Natural killer cell (primary cell): ENCODE measurements around the gene CDC42BPA. TPM values are rescaled to one million over a fixed set of nuclear protein-coding genes. Genes with fewer than 3 reads are reported as not detected.

Experiments
- ATAC-seq, 3 donors: fragments of 150-1000 bp in 2 of 3; fragments of 200-7000 bp in 1 of 3; cut with Tn5 transposase; 1 replicate in 1 of 3; 2 replicates in 2 of 3; pipeline ENCODE4 v1.10.0; 2021; ENCODE audit warnings: mild to moderate bottlenecking in 2 of 3, moderate library complexity in 2 of 3
- DNase-seq, 2 donors: peaks; one replicate each; pipeline versions ENCODE4 v3.0.0 to v3.0.0-alpha.2; 2013 to 2021; ENCODE audit warnings: mixed read lengths in 1 of 2
- H3K27ac ChIP-seq: one replicate; pipeline ENCODE4 v1.5.1; 2013; ENCODE audit warnings: mild to moderate bottlenecking, low read length
- H3K27me3 ChIP-seq: one replicate; pipeline ENCODE4 v1.6.1; 2013; ENCODE audit warnings: low read length; ENCODE audit not compliant: control insufficient read depth, insufficient read depth
- H3K36me3 ChIP-seq: one replicate; pipeline ENCODE4 v1.6.1; 2013; ENCODE audit warnings: low read length; ENCODE audit not compliant: control insufficient read depth, insufficient read depth
- H3K4me1 ChIP-seq: one replicate; pipeline ENCODE4 v1.6.1; 2013; ENCODE audit warnings: low read length; ENCODE audit not compliant: control insufficient read depth, insufficient read depth
- H3K4me3 ChIP-seq: one replicate; pipeline ENCODE4 v1.5.1; 2013; ENCODE audit warnings: low read length
- H3K9me3 ChIP-seq: one replicate; pipeline ENCODE4 v1.6.1; 2013; ENCODE audit warnings: low read length; ENCODE audit not compliant: control insufficient read depth, insufficient read depth
- H3K27ac Mint-ChIP-seq, 2 donors: one replicate each; pipeline ENCODE4 v1.8.0; 2022; ENCODE audit warnings: mild to moderate bottlenecking in 2 of 2, mixed read lengths in 2 of 2, moderate library complexity in 1 of 2
- H3K27me3 Mint-ChIP-seq, 2 donors: one replicate each; pipeline ENCODE4 v1.8.0; 2022; ENCODE audit warnings: low read depth in 2 of 2, mixed read lengths in 2 of 2
- H3K36me3 Mint-ChIP-seq: one replicate; pipeline ENCODE4 v1.8.0; 2022; ENCODE audit warnings: mixed read lengths
- H3K4me1 Mint-ChIP-seq, 2 donors: one replicate each; pipeline ENCODE4 v1.8.0; 2022; ENCODE audit warnings: mixed read lengths in 2 of 2
- H3K4me3 Mint-ChIP-seq: one replicate; pipeline ENCODE4 v1.8.0; 2022; ENCODE audit warnings: mild to moderate bottlenecking, moderate library complexity, mixed read lengths
- H3K9me3 Mint-ChIP-seq, 2 donors: one replicate each; pipeline ENCODE4 v1.8.0; 2022; ENCODE audit warnings: mixed read lengths in 2 of 2
- WGBS: methylation state at CpG from one replicate; pipeline ENCODE4 v1.1.7; 2013; ENCODE audit warnings: missing lambda C conversion rate; ENCODE audit not compliant: insufficient coverage; 5-methylcytosine and 5-hydroxymethylcytosine counted together
- intact Hi-C: fragments of 100-400 bp; cut with micrococcal nuclease; formaldehyde crosslinking; loops from one replicate; pipeline ENCODE4 v1.14.2; 2022
- total RNA-seq, 4 donors: library from RNA; stranded (reverse); fragments of 120-200 nt in 1 of 4; gene quantifications; one replicate each; pipeline versions ENCODE4 v1.2.3 to v1.2.4, GENCODE V29; 2013 to 2022
- TF ChIP-seq, protein P1 (sequence below): fragments of 200-600 bp; IDR thresholded peaks from one replicate; pipeline ENCODE4 v1.8.0; 2022; ENCODE audit warnings: antibody characterized with exemption

The CDC42BPA gene
- total RNA-seq, 3 donors from 2014 or later (not counting 1 experiment from before 2014, with no cell fraction given): 0.14 to 2.4 (median 0.77) TPM

DNA sequence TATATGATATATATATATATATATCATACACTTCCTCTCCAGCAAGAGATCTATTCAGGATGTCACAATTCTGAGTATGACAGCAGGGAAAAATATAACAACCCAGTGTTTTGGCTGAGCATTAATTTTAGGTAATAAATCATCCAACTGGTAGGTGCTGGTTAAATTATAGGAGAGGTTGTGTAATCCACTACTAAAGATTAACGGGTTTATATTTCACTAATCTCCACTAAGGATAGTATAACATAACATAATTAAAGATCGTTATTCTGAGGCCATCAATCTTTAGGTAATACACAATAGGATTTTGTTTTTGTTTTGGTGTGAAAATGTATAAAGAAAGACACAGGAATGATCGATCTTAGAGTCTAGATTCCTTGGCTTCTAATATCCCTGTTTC is 276.0 kb downstream of the CDC42BPA start:
- H3K36me3 ChIP-seq: no peaks in the 10 kb centered on the region
- no peak for DNase-seq
- intact Hi-C loops: no loop called here
- H3K4me3 ChIP-seq: no peak overlapping the region
- no peak overlapping the region for H3K27ac Mint-ChIP-seq
- no peaks in the 10 kb centered on the region for H3K4me1 ChIP-seq
- peaks cover 5 to 21% of the 10 kb centered on the region in 2 donors for H3K27me3 Mint-ChIP-seq
- TF ChIP-seq, protein P1, sequence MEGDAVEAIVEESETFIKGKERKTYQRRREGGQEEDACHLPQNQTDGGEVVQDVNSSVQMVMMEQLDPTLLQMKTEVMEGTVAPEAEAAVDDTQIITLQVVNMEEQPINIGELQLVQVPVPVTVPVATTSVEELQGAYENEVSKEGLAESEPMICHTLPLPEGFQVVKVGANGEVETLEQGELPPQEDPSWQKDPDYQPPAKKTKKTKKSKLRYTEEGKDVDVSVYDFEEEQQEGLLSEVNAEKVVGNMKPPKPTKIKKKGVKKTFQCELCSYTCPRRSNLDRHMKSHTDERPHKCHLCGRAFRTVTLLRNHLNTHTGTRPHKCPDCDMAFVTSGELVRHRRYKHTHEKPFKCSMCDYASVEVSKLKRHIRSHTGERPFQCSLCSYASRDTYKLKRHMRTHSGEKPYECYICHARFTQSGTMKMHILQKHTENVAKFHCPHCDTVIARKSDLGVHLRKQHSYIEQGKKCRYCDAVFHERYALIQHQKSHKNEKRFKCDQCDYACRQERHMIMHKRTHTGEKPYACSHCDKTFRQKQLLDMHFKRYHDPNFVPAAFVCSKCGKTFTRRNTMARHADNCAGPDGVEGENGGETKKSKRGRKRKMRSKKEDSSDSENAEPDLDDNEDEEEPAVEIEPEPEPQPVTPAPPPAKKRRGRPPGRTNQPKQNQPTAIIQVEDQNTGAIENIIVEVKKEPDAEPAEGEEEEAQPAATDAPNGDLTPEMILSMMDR: no peak
- peaks cover 0 to 3% of the 10 kb centered on the region in 2 donors for H3K4me1 Mint-ChIP-seq
- WGBS: no CpG with 5 or more reads among the region's 3 CpGs
- H3K27ac ChIP-seq: no peak overlapping the region
- no peaks in the 10 kb centered on the region for H3K9me3 ChIP-seq
- no peaks in the 10 kb centered on the region for H3K27me3 ChIP-seq
- H3K36me3 Mint-ChIP-seq: no peaks in the 10 kb centered on the region
- H3K4me3 Mint-ChIP-seq: no peak overlapping the region
- H3K9me3 Mint-ChIP-seq: no peaks in the 10 kb centered on the region
- ATAC-seq: no peak

DNA sequence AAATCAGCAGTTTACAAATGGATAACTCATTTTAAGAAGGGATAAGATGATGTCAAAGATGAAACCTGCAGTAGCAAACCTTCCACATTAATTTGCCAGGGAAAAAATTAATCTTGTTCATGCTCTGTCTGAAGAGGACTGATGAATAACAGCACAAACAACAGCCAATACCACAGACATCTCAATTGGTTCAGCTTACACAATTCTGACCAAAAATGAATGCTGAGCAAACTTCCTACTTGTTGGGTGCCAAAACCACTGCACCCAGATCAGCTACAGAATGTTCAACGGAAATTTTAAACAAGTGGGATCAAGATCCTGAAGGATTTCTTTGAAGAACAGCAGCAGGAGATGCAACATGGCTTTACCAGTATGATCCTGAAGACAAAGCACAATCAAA is 279.9 kb downstream of the CDC42BPA start:
- WGBS: 77% methylated on average over 1 of the region's 1 CpG
- Mint-ChIP-seq H3K4me1 (peaks cover 0 to 5% of the 10 kb centered on the region in 2 donors), H3K27me3 (peaks cover 2 to 13% of the 10 kb centered on the region in 2 donors), H3K27ac (no peak overlapping the region), H3K36me3 (no peaks in the 10 kb centered on the region), H3K9me3 (no peaks in the 10 kb centered on the region), H3K4me3 (no peak overlapping the region)
- Histone ChIP-seq H3K27ac (no peak overlapping the region), H3K27me3 (no peaks in the 10 kb centered on the region), H3K36me3 (no peaks in the 10 kb centered on the region), H3K4me3 (no peak overlapping the region), H3K9me3 (no peaks in the 10 kb centered on the region), H3K4me1 (no peaks in the 10 kb centered on the region)
- DNase-seq (no peak), ATAC-seq (no peak)
- intact Hi-C loops: no loop called here
- TF ChIP-seq, protein P1: no peak

DNA sequence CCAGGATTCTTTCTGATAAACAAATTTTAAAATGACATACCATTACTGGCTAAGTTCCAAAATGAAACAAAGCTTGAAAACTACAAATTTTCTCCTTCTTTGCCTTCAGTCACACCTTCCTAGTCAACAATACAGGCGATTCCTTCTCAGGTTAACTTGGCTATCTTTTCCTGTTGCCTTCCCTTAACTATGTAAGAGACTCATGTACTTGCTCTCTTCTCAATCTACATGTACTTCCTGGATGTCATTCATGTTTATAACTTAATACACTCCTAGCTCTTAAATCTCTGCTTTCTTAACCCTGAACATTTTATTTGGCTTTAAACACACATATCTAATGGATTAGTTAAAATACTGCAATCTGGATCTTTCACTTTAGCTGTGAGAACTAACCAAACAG is 281.2 kb downstream of the CDC42BPA start:
- WGBS: 86% methylated on average over 1 of the region's 1 CpG
- no peak overlapping the region for H3K27ac Mint-ChIP-seq
- H3K9me3 ChIP-seq: no peaks in the 10 kb centered on the region

DNA sequence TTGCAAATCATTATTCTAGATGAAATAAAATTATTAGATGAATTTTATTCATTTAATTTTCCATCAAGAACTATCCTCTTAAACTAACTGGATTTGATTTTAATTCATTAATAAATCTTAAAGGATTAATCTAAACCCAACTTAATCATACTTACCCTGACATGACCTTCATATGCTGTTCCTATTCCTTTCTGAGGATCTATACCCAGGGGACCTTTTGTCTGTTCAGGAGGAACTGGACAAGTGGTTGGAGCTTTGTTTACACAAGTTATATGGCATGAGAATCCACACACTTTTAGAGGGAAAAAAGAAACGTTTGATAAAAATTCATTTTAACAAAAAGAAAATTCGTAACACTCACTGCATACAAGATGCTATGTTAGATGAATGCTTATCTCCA is 283.0 kb downstream of the CDC42BPA start:
- Histone ChIP-seq H3K4me3 (no peak overlapping the region), H3K36me3 (no peaks in the 10 kb centered on the region), H3K4me1 (no peaks in the 10 kb centered on the region), H3K9me3 (no peaks in the 10 kb centered on the region), H3K27ac (no peak overlapping the region), H3K27me3 (no peaks in the 10 kb centered on the region)
- no CpG with 5 or more reads among the region's 2 CpGs for WGBS
- Mint-ChIP-seq H3K27ac (no peak overlapping the region), H3K27me3 (peaks cover 0 to 2% of the 10 kb centered on the region in 2 donors), H3K36me3 (no peaks in the 10 kb centered on the region), H3K9me3 (no peaks in the 10 kb centered on the region), H3K4me1 (peaks cover 0 to 5% of the 10 kb centered on the region in 2 donors), H3K4me3 (no peak overlapping the region)
- intact Hi-C loops: no loop called here
- TF ChIP-seq, protein P1: no peak
- ATAC-seq (no peak), DNase-seq (no peak)

More for the DNA sequence above, 281.2 kb downstream of the CDC42BPA start:
- Mint-ChIP-seq H3K27me3 (peaks cover 2 to 6% of the 10 kb centered on the region in 2 donors), H3K4me3 (no peak overlapping the region), H3K4me1 (peaks cover 0 to 5% of the 10 kb centered on the region in 2 donors), H3K36me3 (no peaks in the 10 kb centered on the region), H3K9me3 (no peaks in the 10 kb centered on the region)
- DNase-seq (no peak), ATAC-seq (no peak)
- intact Hi-C loops: no loop called here
- H3K36me3 ChIP-seq: no peaks in the 10 kb centered on the region
- no peak overlapping the region for H3K27ac ChIP-seq
- H3K4me3 ChIP-seq: no peak overlapping the region
- TF ChIP-seq, protein P1: no peak
- no peaks in the 10 kb centered on the region for H3K4me1 ChIP-seq
- no peaks in the 10 kb centered on the region for H3K27me3 ChIP-seq
